Activated T-helper 2 cell treated with anti-CD3 and anti-CD28 coated beads, Interferon-gamma antibody, Interleukin-2, Interleukin-4, amounts not matched to agents 10 μg/mL and 5 μg/mL and 100 μg/mL, durations not matched to agents 14 hours and 24 hours and 36 hours (primary cell): ENCODE data around the gene CDX1. TPM values are rescaled to one million over a fixed set of nuclear protein-coding genes. Genes with fewer than 3 reads are reported as not detected.
"Not testable (repeated sequence)": the region's sequence is repeated elsewhere in the genome, so short reads cannot be mapped to it uniquely, and the experiment has no call there.

Experiments
- DNase-seq: peaks from one replicate; pipeline ENCODE4 v3.0.0; 2021; ENCODE audit warnings: low spot score
- H3K27ac Mint-ChIP-seq: one replicate; pipeline ENCODE4 v1.8.0; 2021; ENCODE audit warnings: mixed read lengths
- H3K27me3 Mint-ChIP-seq: one replicate; pipeline ENCODE4 v1.8.0; 2021; ENCODE audit warnings: low read depth, mixed read lengths
- H3K36me3 Mint-ChIP-seq: one replicate; pipeline ENCODE4 v1.8.0; 2021; ENCODE audit warnings: low read depth, mixed read lengths
- H3K4me1 Mint-ChIP-seq: one replicate; pipeline ENCODE4 v1.8.0; 2021; ENCODE audit warnings: low read depth, mixed read lengths
- H3K4me3 Mint-ChIP-seq: one replicate; pipeline ENCODE4 v1.8.0; 2021; ENCODE audit warnings: low read depth, mild to moderate bottlenecking, moderate library complexity, mixed read lengths
- H3K9me3 Mint-ChIP-seq: one replicate; pipeline ENCODE4 v1.8.0; 2021; ENCODE audit warnings: mixed read lengths
- intact Hi-C: fragments of 100-400 bp; cut with micrococcal nuclease; formaldehyde crosslinking; loops from one replicate; pipeline ENCODE4 v1.15.1; 2023
- total RNA-seq: library from RNA; stranded (reverse); gene quantifications from 2 replicates; pipeline ENCODE4 v1.2.3, GENCODE V29; 2022

CDX1 gene
- total RNA-seq, 1 donor from 2014 or later, result not detected

DNA sequence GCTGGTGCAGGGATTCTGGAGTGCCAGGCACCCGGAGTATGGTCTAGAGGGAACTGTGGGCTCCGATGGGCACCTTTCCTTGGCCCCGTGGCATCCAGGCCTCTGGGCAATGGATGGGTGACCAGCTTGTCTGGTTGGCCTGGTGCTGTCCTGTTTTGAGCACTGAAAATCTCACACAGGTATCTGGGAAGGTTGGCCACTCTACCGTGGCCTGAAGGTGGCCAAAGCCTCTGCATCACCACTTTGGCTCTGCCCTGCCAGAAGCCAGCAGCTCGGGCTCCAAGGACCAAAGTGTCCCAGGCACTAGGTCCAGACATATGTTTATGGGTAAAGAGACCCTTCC, 52.1 kb downstream of the CDX1 start:
- no peaks in the 10 kb centered on the region for H3K9me3 Mint-ChIP-seq
- intact Hi-C loops, result loop anchor here (1.0 to 5.0 kb wide), 3 partner anchors 57 to 581 kb away; no protein-coding TSS in a partner anchor
- no peak overlapping the region for H3K4me3 Mint-ChIP-seq
- no peak overlapping the region for H3K27ac Mint-ChIP-seq
- H3K36me3 Mint-ChIP-seq, result no peaks in the 10 kb centered on the region
- no peak for DNase-seq
- peaks cover 4% of the 10 kb centered on the region for H3K27me3 Mint-ChIP-seq
- H3K4me1 Mint-ChIP-seq, result no peaks in the 10 kb centered on the region

DNA sequence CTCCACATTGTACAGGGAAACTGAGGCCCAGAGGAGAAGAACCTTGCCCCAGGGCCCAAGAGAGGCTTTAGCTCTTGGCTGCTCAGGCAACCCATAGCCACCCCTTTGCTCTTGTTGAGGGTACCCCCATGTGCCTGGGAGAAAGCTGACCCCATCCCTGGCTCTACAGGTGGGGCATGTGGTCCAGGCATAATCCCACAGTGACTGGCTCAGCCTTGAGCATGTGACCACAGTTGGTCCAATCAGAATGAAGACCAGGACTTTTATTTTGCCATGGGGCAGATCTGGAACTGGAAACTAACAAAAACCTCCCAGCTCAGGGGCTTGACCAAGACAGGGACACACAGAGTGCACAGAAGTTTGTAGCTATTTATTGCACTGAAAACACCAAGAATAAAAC, 52.6 kb downstream of the CDX1 start:
- Mint-ChIP-seq H3K27me3 (peaks cover 4% of the 10 kb centered on the region), H3K9me3 (no peaks in the 10 kb centered on the region), H3K4me3 (no peak overlapping the region), H3K4me1 (no peaks in the 10 kb centered on the region), H3K36me3 (no peaks in the 10 kb centered on the region), H3K27ac (no peak overlapping the region)
- intact Hi-C loops, result loop anchor here (5.0 kb wide), 1 partner anchor 582 kb away; no protein-coding TSS in a partner anchor
- no peak for DNase-seq

DNA sequence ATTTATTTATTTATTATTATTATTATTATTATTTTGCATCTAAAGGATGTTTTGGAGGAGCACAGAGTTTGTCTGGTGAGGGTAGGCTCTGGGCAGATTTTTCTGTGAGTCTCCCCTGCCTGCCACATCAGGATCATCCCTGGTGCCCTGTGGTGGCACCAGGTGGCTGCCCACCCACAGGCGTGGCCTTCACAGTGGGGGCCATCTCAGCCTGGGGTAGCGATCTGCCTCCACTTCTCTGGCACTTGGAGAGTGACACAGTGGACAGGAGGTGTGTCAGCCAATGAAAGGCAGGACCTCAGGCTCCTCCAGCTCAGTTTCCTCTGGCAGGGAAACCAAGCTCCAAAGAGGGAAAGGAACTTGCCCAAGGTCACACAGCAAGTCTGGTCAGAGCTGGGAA, 53.3 kb downstream of the CDX1 start:
- intact Hi-C loops, result loop anchor here (5.0 kb wide), 1 partner anchor 583 kb away; no protein-coding TSS in a partner anchor
- Mint-ChIP-seq H3K27ac (no peak overlapping the region), H3K9me3 (no peaks in the 10 kb centered on the region), H3K36me3 (no peaks in the 10 kb centered on the region), H3K4me1 (no peaks in the 10 kb centered on the region), H3K27me3 (peaks cover 4% of the 10 kb centered on the region), H3K4me3 (no peak overlapping the region)
- no peak for DNase-seq

DNA sequence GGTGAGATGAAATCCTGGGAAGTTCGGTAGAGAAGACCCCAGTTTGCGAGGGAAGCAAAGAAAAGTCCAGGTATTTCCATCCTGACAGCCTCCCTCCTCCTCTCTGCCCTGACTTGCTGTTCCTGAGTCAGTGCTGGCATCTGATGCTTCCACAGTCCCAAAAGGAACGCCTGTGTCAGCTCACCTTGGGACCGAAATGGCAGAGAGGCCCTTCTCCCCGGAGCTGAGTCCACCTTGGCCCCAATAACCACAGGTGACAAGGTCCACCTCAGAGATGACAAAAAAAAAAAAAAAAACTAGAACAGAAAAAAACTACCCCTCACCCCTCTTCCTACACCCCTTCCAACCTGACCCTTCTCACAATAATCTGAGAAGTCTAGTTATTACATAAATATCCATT, 54.9 kb downstream of the CDX1 start:
- Mint-ChIP-seq H3K4me3 (no peak overlapping the region), H3K9me3 (no peaks in the 10 kb centered on the region), H3K4me1 (no peaks in the 10 kb centered on the region), H3K27me3 (peaks cover 4% of the 10 kb centered on the region), H3K36me3 (no peaks in the 10 kb centered on the region), H3K27ac (no peak overlapping the region)
- intact Hi-C loops, result no loop called here
- no peak for DNase-seq

DNA sequence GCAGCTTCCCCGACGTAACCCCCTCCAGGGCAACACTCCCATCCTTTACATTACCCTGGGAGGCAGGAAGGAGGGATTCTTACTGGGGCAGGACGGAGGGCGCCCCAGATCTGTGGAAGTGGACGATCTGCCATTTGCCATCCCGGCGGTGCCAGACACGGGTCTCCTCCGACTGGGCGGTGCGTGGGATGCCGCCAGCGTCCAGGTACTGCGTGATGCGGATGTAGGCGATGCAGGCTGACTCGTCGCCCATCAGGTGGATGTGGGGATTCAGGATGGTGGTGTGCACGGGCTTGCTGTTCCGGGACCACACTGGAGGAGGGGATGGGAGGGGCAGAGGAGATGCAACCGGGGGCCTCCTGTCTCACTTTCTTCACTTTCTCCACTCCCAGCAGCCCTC, 56.3 kb downstream of the CDX1 start:
- no peak overlapping the region for H3K4me3 Mint-ChIP-seq
- no peak for DNase-seq
- H3K27ac Mint-ChIP-seq, result no peak overlapping the region
- H3K4me1 Mint-ChIP-seq, result no peaks in the 10 kb centered on the region
- no peaks in the 10 kb centered on the region for H3K9me3 Mint-ChIP-seq
- intact Hi-C loops, result no loop called here
- no peaks in the 10 kb centered on the region for H3K27me3 Mint-ChIP-seq
- H3K36me3 Mint-ChIP-seq, result no peaks in the 10 kb centered on the region

DNA sequence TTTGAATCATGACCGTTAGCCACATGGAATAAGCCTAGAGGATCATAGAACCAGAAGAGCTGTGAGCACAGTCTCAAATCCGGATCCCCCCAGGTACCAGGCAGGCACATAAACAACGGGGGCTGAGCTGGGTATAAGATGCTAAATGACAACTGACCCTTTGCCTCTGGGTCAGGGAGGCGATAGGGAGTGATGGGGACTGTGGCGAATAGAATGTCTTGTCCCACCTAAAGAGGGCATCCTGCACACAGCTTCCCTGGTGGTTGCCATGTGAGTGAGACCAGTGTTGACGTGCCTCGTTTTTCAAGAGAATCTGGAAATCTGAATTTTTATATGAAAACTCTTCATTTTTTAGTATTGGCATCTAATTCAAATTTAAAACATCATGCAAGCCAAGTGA, 56.9 kb downstream of the CDX1 start:
- H3K4me3 Mint-ChIP-seq, result no peak overlapping the region
- no peaks in the 10 kb centered on the region for H3K27me3 Mint-ChIP-seq
- DNase-seq, result no peak
- intact Hi-C loops, result no loop called here
- H3K9me3 Mint-ChIP-seq, result no peaks in the 10 kb centered on the region
- H3K27ac Mint-ChIP-seq, result no peak overlapping the region
- H3K36me3 Mint-ChIP-seq, result no peaks in the 10 kb centered on the region
- H3K4me1 Mint-ChIP-seq, result no peaks in the 10 kb centered on the region

DNA sequence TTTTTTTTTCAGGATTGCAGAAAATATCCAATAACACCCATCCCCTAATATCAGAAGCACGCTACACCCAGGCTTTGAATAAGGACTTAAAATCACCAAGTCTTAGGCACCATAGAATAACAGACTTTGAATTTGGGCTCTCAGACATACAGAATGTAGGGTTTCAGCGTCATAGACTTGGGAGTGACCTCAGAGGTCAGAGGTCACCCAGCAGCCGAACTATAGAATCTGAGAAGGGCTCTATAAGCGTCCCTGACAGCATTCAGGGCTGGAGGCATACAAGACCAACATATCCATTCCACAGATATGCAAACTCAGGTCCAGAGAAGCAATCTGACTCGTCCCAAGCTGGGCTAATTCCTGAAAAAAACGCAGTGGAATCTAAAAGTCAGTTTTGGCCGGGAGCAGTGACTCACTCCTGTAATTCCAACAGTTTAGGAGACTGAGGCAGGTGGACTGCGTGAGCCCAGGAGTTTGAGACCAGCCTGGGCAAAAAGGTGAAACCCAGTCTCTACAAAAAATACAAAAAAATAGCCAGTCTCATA, 58.0 kb downstream of the CDX1 start:
- Mint-ChIP-seq H3K27ac (no peak overlapping the region), H3K36me3 (no peaks in the 10 kb centered on the region)

DNA sequence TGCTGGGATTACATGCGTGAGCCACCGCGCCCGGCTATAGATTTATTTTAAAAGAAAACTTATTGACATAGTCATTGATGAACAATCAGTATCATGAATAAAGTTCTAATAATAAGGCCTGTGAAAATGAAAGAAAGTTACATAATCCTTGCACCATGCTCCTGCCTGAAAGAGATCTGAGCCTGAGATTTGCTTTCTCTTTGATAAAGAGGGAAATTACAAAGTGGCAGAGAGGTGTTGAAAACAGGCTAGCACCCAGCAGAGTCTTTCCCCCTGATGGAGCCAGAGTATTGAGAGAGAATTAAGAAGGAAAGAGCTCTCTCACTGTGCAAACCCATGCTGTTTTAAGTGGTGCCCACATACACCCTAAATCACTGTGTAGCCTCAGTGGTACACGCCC, 60.5 kb downstream of the CDX1 start:
- H3K4me1 Mint-ChIP-seq, result no peaks in the 10 kb centered on the region
- no peak overlapping the region for H3K27ac Mint-ChIP-seq
- H3K27me3 Mint-ChIP-seq, result no peaks in the 10 kb centered on the region
- no peaks in the 10 kb centered on the region for H3K36me3 Mint-ChIP-seq
- no peaks in the 10 kb centered on the region for H3K9me3 Mint-ChIP-seq
- no peak for DNase-seq
- H3K4me3 Mint-ChIP-seq, result no peak overlapping the region
- intact Hi-C loops, result no loop called here

More for the DNA sequence above, 58.0 kb downstream of the CDX1 start:
- intact Hi-C loops, result no loop called here
- DNase-seq, result no peak
- Mint-ChIP-seq H3K27me3 (no peaks in the 10 kb centered on the region), H3K9me3 (no peaks in the 10 kb centered on the region), H3K4me3 (no peak overlapping the region), H3K4me1 (no peaks in the 10 kb centered on the region)

DNA sequence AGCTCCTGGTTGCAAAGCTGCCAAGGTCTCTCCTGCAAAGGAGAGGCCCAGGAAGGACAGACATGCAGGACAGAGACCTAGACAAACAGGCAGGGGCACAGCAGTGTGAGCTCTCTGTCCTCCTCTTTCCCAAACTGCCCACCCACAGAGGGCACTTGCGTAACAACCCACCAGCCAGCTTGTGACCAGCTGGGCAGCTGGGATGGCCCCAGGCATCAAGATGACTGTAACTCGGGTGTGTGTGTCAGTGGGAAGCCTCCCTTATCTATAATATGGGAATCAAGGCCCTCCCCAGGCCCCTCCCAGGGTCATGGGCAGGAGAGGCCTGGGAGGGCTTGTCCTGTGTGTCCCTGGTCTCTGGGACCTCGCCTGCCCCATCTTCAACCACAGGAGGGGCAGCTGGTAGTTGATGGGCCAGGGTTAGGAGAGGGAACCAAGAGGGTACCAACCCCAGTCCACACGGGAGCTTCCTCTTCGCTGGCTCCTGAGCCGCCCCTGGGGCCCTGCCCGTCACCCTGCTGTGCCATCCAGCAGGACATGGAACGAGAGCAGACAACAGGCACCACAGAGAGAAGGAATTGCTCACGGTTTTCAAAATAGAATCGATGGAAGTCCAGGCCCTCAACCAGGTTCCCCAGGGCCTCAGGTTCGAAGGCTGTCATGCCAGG, 61.2 kb downstream of the CDX1 start:
- H3K4me3 Mint-ChIP-seq, result no peak overlapping the region
- H3K4me1 Mint-ChIP-seq, result no peaks in the 10 kb centered on the region
- DNase-seq, result no peak
- H3K9me3 Mint-ChIP-seq, result no peaks in the 10 kb centered on the region
- H3K27me3 Mint-ChIP-seq, result no peaks in the 10 kb centered on the region
- intact Hi-C loops, result no loop called here
- H3K27ac Mint-ChIP-seq, result no peak overlapping the region
- H3K36me3 Mint-ChIP-seq, result no peaks in the 10 kb centered on the region

DNA sequence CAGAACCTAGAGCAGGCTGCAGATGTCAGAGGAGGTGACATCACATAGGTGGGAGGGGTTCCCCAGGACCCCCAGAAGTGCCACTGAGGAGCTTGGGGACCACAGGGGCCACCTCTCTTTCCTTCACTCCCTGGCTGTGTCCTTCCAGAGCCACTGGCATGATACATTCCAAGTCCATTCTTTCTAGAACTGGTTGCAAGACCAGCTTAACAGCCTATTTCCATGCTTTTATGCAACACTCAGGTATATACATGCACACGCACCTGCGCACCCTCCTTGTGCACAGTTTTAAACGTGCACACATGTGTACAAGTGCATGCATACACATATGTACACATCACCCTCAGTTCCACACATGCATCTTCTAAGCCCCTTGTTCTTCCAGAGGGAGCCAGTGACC, 63.0 kb downstream of the CDX1 start:
- Mint-ChIP-seq H3K4me3 (no peak overlapping the region), H3K4me1 (no peaks in the 10 kb centered on the region), H3K27ac (no peak overlapping the region), H3K27me3 (no peaks in the 10 kb centered on the region), H3K9me3 (no peaks in the 10 kb centered on the region), H3K36me3 (no peaks in the 10 kb centered on the region)
- intact Hi-C loops, result no loop called here
- no peak for DNase-seq

DNA sequence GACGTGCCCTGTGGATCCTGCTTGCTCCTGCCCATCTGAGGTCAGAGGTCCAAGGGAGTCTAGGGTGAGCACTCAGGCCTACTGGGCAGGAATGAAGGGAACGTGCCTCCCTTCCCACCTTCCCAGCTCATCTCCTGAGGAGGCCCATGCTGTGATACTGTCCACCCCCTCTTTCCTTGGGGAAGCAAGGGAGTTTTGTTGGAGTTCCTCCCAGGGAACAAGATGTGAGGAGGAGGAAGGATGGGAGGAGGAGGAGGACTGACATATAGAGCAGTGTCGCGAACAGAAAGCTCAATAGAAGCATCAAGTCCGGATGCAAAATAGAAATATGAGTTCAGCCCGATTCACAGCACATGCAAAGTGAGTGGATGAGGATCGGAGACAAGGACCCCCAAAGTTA, 64.3 kb downstream of the CDX1 start:
- Mint-ChIP-seq H3K4me1 (no peaks in the 10 kb centered on the region), H3K9me3 (no peaks in the 10 kb centered on the region), H3K27me3 (no peaks in the 10 kb centered on the region), H3K36me3 (no peaks in the 10 kb centered on the region), H3K27ac (no peak overlapping the region), H3K4me3 (no peak overlapping the region)
- no peak for DNase-seq
- intact Hi-C loops, result no loop called here

DNA sequence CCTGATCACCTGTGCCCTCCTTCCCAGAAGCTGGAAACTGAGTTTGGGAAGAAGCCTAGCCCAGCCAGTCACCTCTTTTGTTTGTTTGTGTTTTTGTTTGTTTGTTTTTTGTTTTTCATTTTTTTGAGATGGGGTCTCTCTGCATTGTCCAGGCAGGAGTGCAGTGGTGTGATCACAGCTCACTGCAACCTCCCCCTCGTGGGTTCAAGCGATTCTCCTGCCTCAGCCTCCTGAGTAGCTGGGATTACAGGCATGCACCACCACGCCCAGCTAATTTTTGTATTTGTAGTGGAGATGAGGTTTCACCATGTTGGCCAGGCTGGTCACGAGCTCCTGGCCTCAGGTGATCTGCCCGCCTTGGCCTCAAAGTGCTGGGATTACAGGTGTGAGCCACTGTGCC, 67.1 kb downstream of the CDX1 start:
- DNase-seq, H3K4me1 Mint-ChIP-seq, H3K27me3 Mint-ChIP-seq, intact Hi-C loops, H3K27ac Mint-ChIP-seq, H3K36me3 Mint-ChIP-seq, H3K9me3 Mint-ChIP-seq, H3K4me3 Mint-ChIP-seq: not testable (repeated sequence)
